ENCODE data around the gene CYB5R3. TPM values are rescaled to one million over a fixed set of nuclear protein-coding genes. Genes with fewer than 3 reads are reported as not detected.

CYB5R3 gene
- total RNA-seq, 1 experiment from 2014 or later, result 130 TPM

- intact Hi-C loops (cut with micrococcal nuclease; ENCODE audit: unreplicated experiment), result no loop called here
- H3K36me3 ChIP-seq (ENCODE audit: control insufficient read depth, insufficient read depth, low read length), result peaks cover 1% of the 10 kb centered on the region; the same call in 1 of the 2 replicates
- TF ChIP-seq CTCF (IDR thresholded peaks at IDR 0.05; ENCODE audit: insufficient read depth in 1 of 2, low read depth in 1 of 2, low read length in 1 of 2, severe bottlenecking in 1 of 2, unreplicated experiment in 1 of 2), result no peak
- no TSS peak for BruUV-seq (replicated peaks)
- peaks cover 27% of the 10 kb centered on the region for H3K36me3 Mint-ChIP-seq (ENCODE audit: insufficient read depth, unreplicated experiment)
- H3K4me3 ChIP-seq (ENCODE audit: low read depth, low read length), result no peak overlapping the region
- no peak overlapping the region for H3K4me3 Mint-ChIP-seq (ENCODE audit: unreplicated experiment)
- H3K9me3 ChIP-seq, result no peaks in the 10 kb centered on the region
- H3K27me3 ChIP-seq (replicated peaks; ENCODE audit: control insufficient read depth, insufficient read depth, low read length), result no peaks in the 10 kb centered on the region
- ChIA-PET CTCF (no interaction called here), POLR2A (no interaction called here)
- no peaks in the 10 kb centered on the region for H3K4me1 ChIP-seq
- H3K9me3 Mint-ChIP-seq (ENCODE audit: unreplicated experiment), result no peaks in the 10 kb centered on the region
- H3K27ac Mint-ChIP-seq (ENCODE audit: unreplicated experiment), result no peak overlapping the region
- H3K4me1 Mint-ChIP-seq (ENCODE audit: low read depth, unreplicated experiment), result no peaks in the 10 kb centered on the region
- no peaks in the 10 kb centered on the region for H3K27me3 Mint-ChIP-seq (ENCODE audit: insufficient read depth, unreplicated experiment)
- no peak for DNase-seq
Measured at GRCh38 chr22:42637555-42637954, 11.6 kb downstream of the CYB5R3 start.

GRCh38 chr22:42636506-42636905, 12.7 kb downstream of the CYB5R3 start:
- POLR2A ChIA-PET, result no interaction called here
- intact Hi-C loops (cut with micrococcal nuclease; ENCODE audit: unreplicated experiment), result no loop called here

GRCh38 chr22:42635531-42635930, 13.7 kb downstream of the CYB5R3 start:
- no peak for TF ChIP-seq CTCF (IDR thresholded peaks at IDR 0.05; ENCODE audit: insufficient read depth in 1 of 2, low read depth in 1 of 2, low read length in 1 of 2, severe bottlenecking in 1 of 2, unreplicated experiment in 1 of 2)
- ChIA-PET POLR2A (no interaction called here), CTCF (interaction anchor here (0.7 kb wide), 1 partner anchor 18 kb away, joined by 3 read pairs; no protein-coding TSS in a partner anchor)
- no peaks in the 10 kb centered on the region for H3K4me1 Mint-ChIP-seq (ENCODE audit: low read depth, unreplicated experiment)
- no peaks in the 10 kb centered on the region for H3K9me3 Mint-ChIP-seq (ENCODE audit: unreplicated experiment)
- no peaks in the 10 kb centered on the region for H3K4me1 ChIP-seq
- H3K36me3 ChIP-seq (ENCODE audit: control insufficient read depth, insufficient read depth, low read length), result peaks cover 1% of the 10 kb centered on the region; the same call in 1 of the 2 replicates
- H3K9me3 ChIP-seq, result no peaks in the 10 kb centered on the region
- H3K27me3 Mint-ChIP-seq (ENCODE audit: insufficient read depth, unreplicated experiment), result no peaks in the 10 kb centered on the region
- BruUV-seq (replicated peaks), result no TSS peak
- no peak overlapping the region for H3K4me3 Mint-ChIP-seq (ENCODE audit: unreplicated experiment)
- no peak overlapping the region for H3K27ac Mint-ChIP-seq (ENCODE audit: unreplicated experiment)
- H3K27me3 ChIP-seq (replicated peaks; ENCODE audit: control insufficient read depth, insufficient read depth, low read length), result no peaks in the 10 kb centered on the region
- no peak for DNase-seq
- H3K4me3 ChIP-seq (ENCODE audit: low read depth, low read length), result no peak overlapping the region
- peaks cover 42% of the 10 kb centered on the region for H3K36me3 Mint-ChIP-seq (ENCODE audit: insufficient read depth, unreplicated experiment)
- intact Hi-C loops (cut with micrococcal nuclease; ENCODE audit: unreplicated experiment), result no loop called here

More at GRCh38 chr22:42636506-42636905, 12.7 kb downstream of the CYB5R3 start:
- H3K4me1 Mint-ChIP-seq (ENCODE audit: low read depth, unreplicated experiment), result no peaks in the 10 kb centered on the region
- H3K9me3 ChIP-seq, result no peaks in the 10 kb centered on the region
- no peak for TF ChIP-seq CTCF (IDR thresholded peaks at IDR 0.05; ENCODE audit: insufficient read depth in 1 of 2, low read depth in 1 of 2, low read length in 1 of 2, severe bottlenecking in 1 of 2, unreplicated experiment in 1 of 2)
- no peak overlapping the region for H3K4me3 Mint-ChIP-seq (ENCODE audit: unreplicated experiment)
- no peaks in the 10 kb centered on the region for H3K27me3 Mint-ChIP-seq (ENCODE audit: insufficient read depth, unreplicated experiment)
- H3K4me1 ChIP-seq, result no peaks in the 10 kb centered on the region
- H3K9me3 Mint-ChIP-seq (ENCODE audit: unreplicated experiment), result no peaks in the 10 kb centered on the region
- no peak overlapping the region for H3K27ac Mint-ChIP-seq (ENCODE audit: unreplicated experiment)
- no peak overlapping the region for H3K4me3 ChIP-seq (ENCODE audit: low read depth, low read length)
- H3K36me3 ChIP-seq (ENCODE audit: control insufficient read depth, insufficient read depth, low read length), result peaks cover 1% of the 10 kb centered on the region; the same call in 1 of the 2 replicates
- CTCF ChIA-PET, result no interaction called here
- no TSS peak for BruUV-seq (replicated peaks)
- H3K36me3 Mint-ChIP-seq (ENCODE audit: insufficient read depth, unreplicated experiment), result peaks cover 36% of the 10 kb centered on the region
- H3K27me3 ChIP-seq (replicated peaks; ENCODE audit: control insufficient read depth, insufficient read depth, low read length), result no peaks in the 10 kb centered on the region
- DNase-seq, result no peak
